ENCODE data around the gene MAST2. TPM values are rescaled to one million over a fixed set of nuclear protein-coding genes. Genes with fewer than 3 reads are reported as not detected.
A peak's percentile ranks its signal among the peaks of the same experiment; 100 is the strongest.

MAST2 gene
- total and polyA plus RNA-seq, 2 donors (not counting 3 experiments of a cell fraction or from before 2014, with no cell fraction given): 25.0 to 41.2 TPM

DNA sequence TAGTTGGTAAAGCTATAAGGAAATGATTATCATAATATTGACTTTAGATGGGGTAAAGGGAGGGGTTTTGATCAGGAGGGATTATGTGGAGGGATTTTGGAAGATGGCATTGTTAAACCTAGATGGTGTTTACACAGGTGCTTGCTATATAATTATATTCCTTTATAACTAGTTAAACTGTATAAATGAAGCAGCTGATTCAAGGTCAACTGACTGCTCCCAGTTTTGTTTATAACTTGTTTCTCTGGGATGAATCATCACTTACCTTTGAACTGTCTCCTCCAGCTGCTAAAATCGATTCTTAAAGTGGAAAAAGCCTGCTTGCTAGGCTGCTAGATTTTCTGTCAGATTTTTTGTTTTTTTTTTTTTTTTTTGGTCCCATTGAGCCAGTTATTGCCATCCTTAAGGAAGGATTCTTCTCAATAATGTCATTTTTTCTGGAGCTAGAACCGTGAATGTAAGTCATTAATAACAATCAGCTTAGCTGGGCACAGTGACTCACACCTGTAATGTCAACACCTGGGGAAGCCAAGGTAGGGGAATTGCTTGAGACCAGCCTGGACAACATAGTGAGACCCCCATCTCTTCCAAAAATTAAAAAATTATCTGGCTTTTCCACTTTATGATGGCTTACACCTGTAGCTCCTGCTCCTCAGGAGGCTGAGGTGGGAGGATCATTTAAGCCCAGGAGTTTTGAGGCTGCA, 175.8 kb downstream of the MAST2 start:
- ChIA-PET POLR2A (interaction anchor here (0.5 kb wide), 1 partner anchor 8 kb away, joined by 3 read pairs; no protein-coding TSS in a partner anchor), CTCF (interaction anchor here (0.7 to 0.9 kb wide), 2 partner anchors 244 to 349 kb away, joined by 3 read pairs; no protein-coding TSS in a partner anchor)
- intact Hi-C loops (cut with micrococcal nuclease): no loop called here
- Histone ChIP-seq H3K27ac (ENCODE audit: insufficient read depth, low read depth, low read length) (no peak overlapping the region), H3K9me1 (replicated peaks; ENCODE audit: control insufficient read depth, extremely low read depth, insufficient read depth, low read length) (no peaks in the 10 kb centered on the region), H4K20me1 (replicated peaks; ENCODE audit: control insufficient read depth, extremely low read depth, insufficient read depth, low read length) (no peaks in the 10 kb centered on the region), H3K79me2 (ENCODE audit: control insufficient read depth, insufficient read depth, low read length) (no peaks in the 10 kb centered on the region), H3K9me3 (replicated peaks; ENCODE audit: control insufficient read depth, insufficient read depth, low read length) (no peaks in the 10 kb centered on the region), H3K36me3 (ENCODE audit: control insufficient read depth in 2 of 2, extremely low read depth in 1 of 2, insufficient read depth in 2 of 2, low read length in 2 of 2) (no peaks in the 10 kb centered on the region), H3K4me3 (replicated peaks in 1 of 3; ENCODE audit: insufficient read depth in 1 of 3, low read depth in 1 of 3, low read length in 3 of 3) (no peak overlapping the region), H3K9ac (replicated peaks; ENCODE audit: extremely low read depth, insufficient read depth, low read length) (no peak overlapping the region), H3K27me3 (ENCODE audit: control insufficient read depth in 2 of 2, insufficient read depth in 2 of 2, low read length in 2 of 2) (no peaks in the 10 kb centered on the region), H3K4me1 (ENCODE audit: control insufficient read depth, extremely low read depth, insufficient read depth, low read length) (no peaks in the 10 kb centered on the region), H2AFZ (ENCODE audit: low read depth, low read length) (no peak overlapping the region), H3K4me2 (ENCODE audit: insufficient read depth, low read length) (no peak overlapping the region)
- dilution Hi-C loops (cut with MboI; ENCODE audit: extremely low pct_ligation_motif_present, low sequenced_read_pairs): no loop called here
- BruUV-seq (replicated peaks): no TSS peak
- DNase-seq (ENCODE audit: low read depth, low spot score) (peak; percentile 69), FAIRE-seq (no peak)
- no peak for TF ChIP-seq POLR2A (IDR thresholded peaks at IDR 0.05; ENCODE audit: low read depth, low read length)
- TF ChIP-seq, protein P1, sequence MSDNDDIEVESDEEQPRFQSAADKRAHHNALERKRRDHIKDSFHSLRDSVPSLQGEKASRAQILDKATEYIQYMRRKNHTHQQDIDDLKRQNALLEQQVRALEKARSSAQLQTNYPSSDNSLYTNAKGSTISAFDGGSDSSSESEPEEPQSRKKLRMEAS (IDR thresholded peaks at IDR 0.05; ENCODE audit: insufficient read depth, insufficient read length): no peak
- TF ChIP-seq MYC (IDR thresholded peaks at IDR 0.05; ENCODE audit: low read depth, low read length): no peak
- TF ChIP-seq FOS (IDR thresholded peaks at IDR 0.05; ENCODE audit: borderline replicate concordance, insufficient read depth, low read length): peak; percentile 8
- no peak for TF ChIP-seq POLR2AphosphoS5 (IDR thresholded peaks at IDR 0.05; ENCODE audit: insufficient read depth, low read depth, low read length)

DNA sequence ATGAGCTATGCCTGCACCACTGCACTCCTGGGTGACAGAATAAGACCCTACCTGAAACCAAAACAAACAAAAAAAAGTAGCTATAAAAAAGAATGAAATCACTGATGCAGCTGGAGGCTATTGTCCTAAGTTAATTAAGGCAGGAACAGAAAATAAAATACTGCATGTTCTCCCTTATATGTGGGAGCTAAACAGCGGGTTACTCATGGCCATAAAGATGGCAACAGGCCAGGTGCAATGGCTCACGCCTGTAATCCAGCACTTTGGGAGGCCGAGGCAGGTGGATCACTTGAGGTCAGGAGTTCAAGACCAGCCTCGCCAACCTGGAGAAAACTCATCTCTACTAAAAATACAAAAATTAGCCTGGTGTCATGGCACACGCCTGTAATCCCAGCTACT, 176.4 kb downstream of the MAST2 start:
- Histone ChIP-seq H3K79me2 (ENCODE audit: control insufficient read depth, insufficient read depth, low read length) (no peaks in the 10 kb centered on the region), H3K9me1 (replicated peaks; ENCODE audit: control insufficient read depth, extremely low read depth, insufficient read depth, low read length) (no peaks in the 10 kb centered on the region), H3K36me3 (ENCODE audit: control insufficient read depth in 2 of 2, extremely low read depth in 1 of 2, insufficient read depth in 2 of 2, low read length in 2 of 2) (no peaks in the 10 kb centered on the region), H3K4me2 (ENCODE audit: insufficient read depth, low read length) (no peak overlapping the region), H3K27me3 (ENCODE audit: control insufficient read depth in 2 of 2, insufficient read depth in 2 of 2, low read length in 2 of 2) (no peaks in the 10 kb centered on the region), H3K4me3 (replicated peaks in 1 of 3; ENCODE audit: insufficient read depth in 1 of 3, low read depth in 1 of 3, low read length in 3 of 3) (no peak overlapping the region), H3K27ac (ENCODE audit: insufficient read depth, low read depth, low read length) (no peak overlapping the region), H2AFZ (ENCODE audit: low read depth, low read length) (no peak overlapping the region), H3K4me1 (ENCODE audit: control insufficient read depth, extremely low read depth, insufficient read depth, low read length) (no peaks in the 10 kb centered on the region), H3K9me3 (replicated peaks; ENCODE audit: control insufficient read depth, insufficient read depth, low read length) (no peaks in the 10 kb centered on the region), H4K20me1 (replicated peaks; ENCODE audit: control insufficient read depth, extremely low read depth, insufficient read depth, low read length) (no peaks in the 10 kb centered on the region), H3K9ac (replicated peaks; ENCODE audit: extremely low read depth, insufficient read depth, low read length) (no peak overlapping the region)
- no peak for TF ChIP-seq FOS (IDR thresholded peaks at IDR 0.05; ENCODE audit: borderline replicate concordance, insufficient read depth, low read length)
- TF ChIP-seq, protein P1 (IDR thresholded peaks at IDR 0.05; ENCODE audit: insufficient read depth, insufficient read length): no peak
- no peak for TF ChIP-seq JUN (IDR thresholded peaks at IDR 0.05; ENCODE audit: borderline replicate concordance, insufficient read depth, insufficient read length, low read depth)
- TF ChIP-seq EZH2 (IDR thresholded peaks at IDR 0.05; ENCODE audit: borderline replicate concordance, low read depth, low read length, severe bottlenecking): no peak
- TF ChIP-seq MYC (IDR thresholded peaks at IDR 0.05; ENCODE audit: low read depth, low read length): no peak
- TF ChIP-seq, protein P2, sequence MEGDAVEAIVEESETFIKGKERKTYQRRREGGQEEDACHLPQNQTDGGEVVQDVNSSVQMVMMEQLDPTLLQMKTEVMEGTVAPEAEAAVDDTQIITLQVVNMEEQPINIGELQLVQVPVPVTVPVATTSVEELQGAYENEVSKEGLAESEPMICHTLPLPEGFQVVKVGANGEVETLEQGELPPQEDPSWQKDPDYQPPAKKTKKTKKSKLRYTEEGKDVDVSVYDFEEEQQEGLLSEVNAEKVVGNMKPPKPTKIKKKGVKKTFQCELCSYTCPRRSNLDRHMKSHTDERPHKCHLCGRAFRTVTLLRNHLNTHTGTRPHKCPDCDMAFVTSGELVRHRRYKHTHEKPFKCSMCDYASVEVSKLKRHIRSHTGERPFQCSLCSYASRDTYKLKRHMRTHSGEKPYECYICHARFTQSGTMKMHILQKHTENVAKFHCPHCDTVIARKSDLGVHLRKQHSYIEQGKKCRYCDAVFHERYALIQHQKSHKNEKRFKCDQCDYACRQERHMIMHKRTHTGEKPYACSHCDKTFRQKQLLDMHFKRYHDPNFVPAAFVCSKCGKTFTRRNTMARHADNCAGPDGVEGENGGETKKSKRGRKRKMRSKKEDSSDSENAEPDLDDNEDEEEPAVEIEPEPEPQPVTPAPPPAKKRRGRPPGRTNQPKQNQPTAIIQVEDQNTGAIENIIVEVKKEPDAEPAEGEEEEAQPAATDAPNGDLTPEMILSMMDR (IDR thresholded peaks at IDR 0.05; ENCODE audit: extremely low read depth in 1 of 2, insufficient read depth in 1 of 2, low read depth in 1 of 2, low read length in 2 of 2): no peak
- no peak for TF ChIP-seq GATA2 (IDR thresholded peaks at IDR 0.05; ENCODE audit: insufficient read depth, insufficient read length, low read depth, low read length)
- TF ChIP-seq POLR2AphosphoS5 (IDR thresholded peaks at IDR 0.05; ENCODE audit: insufficient read depth, low read depth, low read length): no peak
- TF ChIP-seq POLR2A (IDR thresholded peaks at IDR 0.05; ENCODE audit: low read depth, low read length): no peak
- ChIA-PET CTCF (interaction anchor here (0.7 kb wide), 1 partner anchor 349 kb away, joined by 3 read pairs; no protein-coding TSS in a partner anchor), POLR2A (interaction anchor here (0.5 kb wide), 1 partner anchor 9 kb away, joined by 3 read pairs; no protein-coding TSS in a partner anchor)
- BruUV-seq (replicated peaks): no TSS peak
- FAIRE-seq (no peak), DNase-seq (ENCODE audit: low read depth, low spot score) (no peak)
- intact Hi-C loops (cut with micrococcal nuclease) (no loop called here), dilution Hi-C loops (cut with MboI; ENCODE audit: extremely low pct_ligation_motif_present, low sequenced_read_pairs) (no loop called here)

Data from endothelial cell of umbilical vein (primary cell).